ENCODE measurements around the gene PPP2R2D. TPM values are rescaled to one million over a fixed set of nuclear protein-coding genes. Genes with fewer than 3 reads are reported as not detected.

Gene PPP2R2D
- total RNA-seq, 1 experiment from 2014 or later = 23.5 TPM

DNA sequence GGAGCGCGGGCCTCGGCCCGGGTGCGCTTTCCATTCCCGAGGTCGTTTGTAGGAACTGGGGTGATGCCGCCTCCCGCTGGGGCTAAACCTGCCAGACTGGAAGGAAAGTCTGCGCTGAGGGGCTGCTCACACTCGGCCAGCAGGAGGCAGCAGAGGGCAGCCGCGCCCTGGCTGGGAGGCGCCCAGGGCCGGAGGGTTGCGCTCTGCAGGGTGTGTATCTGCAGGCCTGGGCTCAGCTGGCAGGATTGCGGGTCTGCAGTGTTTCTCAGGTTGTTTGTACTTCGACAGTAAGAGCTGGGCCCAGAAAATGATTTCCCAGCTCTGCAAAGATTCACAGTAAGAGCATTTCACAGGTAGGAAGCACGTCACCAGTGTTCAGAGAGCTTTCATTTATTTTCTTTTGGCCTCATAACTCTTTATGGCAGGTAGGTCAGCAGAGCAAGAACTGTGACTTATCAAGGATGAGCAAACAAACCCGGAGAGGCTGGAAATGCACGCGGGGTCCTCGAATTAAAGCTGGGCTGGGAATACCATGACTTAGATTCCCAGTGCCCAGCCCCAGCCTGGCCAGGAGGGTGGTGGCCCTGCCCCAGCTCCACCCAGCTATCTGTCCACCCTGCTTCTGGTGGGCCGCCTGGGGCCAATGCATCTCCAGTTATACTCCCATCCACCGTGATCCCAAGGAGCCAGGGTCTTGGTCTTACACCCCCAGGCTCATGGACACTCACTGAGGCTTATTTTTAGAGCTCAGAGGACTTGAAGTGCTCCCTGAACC lies 15.2 kb upstream of the PPP2R2D start:
- Histone ChIP-seq H3K9me3 (ENCODE audit: insufficient read depth, low read depth) (no peaks in the 10 kb centered on the region), H3K4me3 (no peak overlapping the region), H4K20me1 (ENCODE audit: insufficient read depth) (no peaks in the 10 kb centered on the region), H2AFZ (no peak overlapping the region), H3F3A (ENCODE audit: insufficient read depth, low read depth) (no peaks in the 10 kb centered on the region; the same call in 1 of the 2 replicates), H3K36me3 (ENCODE audit: low read depth) (no peaks in the 10 kb centered on the region), H3K4me1 (replicated peaks; ENCODE audit: insufficient read depth) (peaks cover 10% of the 10 kb centered on the region; the same call in 1 of the 2 replicates), H3K27ac (no peak overlapping the region), H3K4me2 (no peak overlapping the region), H3K27me3 (ENCODE audit: insufficient read depth, low read depth) (0 out of 2 replicates have a peak, but pooled peaks cover 6% of the 10 kb centered on the region), H3K79me2 (ENCODE audit: low read depth) (no peaks in the 10 kb centered on the region), H3K9me2 (ENCODE audit: insufficient read depth) (no peaks in the 10 kb centered on the region)
- no peak for TF ChIP-seq EZH2 (IDR thresholded peaks at IDR 0.05; ENCODE audit: low read depth)
- TF ChIP-seq, protein P1, sequence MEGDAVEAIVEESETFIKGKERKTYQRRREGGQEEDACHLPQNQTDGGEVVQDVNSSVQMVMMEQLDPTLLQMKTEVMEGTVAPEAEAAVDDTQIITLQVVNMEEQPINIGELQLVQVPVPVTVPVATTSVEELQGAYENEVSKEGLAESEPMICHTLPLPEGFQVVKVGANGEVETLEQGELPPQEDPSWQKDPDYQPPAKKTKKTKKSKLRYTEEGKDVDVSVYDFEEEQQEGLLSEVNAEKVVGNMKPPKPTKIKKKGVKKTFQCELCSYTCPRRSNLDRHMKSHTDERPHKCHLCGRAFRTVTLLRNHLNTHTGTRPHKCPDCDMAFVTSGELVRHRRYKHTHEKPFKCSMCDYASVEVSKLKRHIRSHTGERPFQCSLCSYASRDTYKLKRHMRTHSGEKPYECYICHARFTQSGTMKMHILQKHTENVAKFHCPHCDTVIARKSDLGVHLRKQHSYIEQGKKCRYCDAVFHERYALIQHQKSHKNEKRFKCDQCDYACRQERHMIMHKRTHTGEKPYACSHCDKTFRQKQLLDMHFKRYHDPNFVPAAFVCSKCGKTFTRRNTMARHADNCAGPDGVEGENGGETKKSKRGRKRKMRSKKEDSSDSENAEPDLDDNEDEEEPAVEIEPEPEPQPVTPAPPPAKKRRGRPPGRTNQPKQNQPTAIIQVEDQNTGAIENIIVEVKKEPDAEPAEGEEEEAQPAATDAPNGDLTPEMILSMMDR (conservative IDR thresholded peaks at IDR 0.05) = peak; percentile 81
- intact Hi-C loops (cut with micrococcal nuclease; ENCODE audit: unreplicated experiment) = loop anchor here (2.0 to 5.0 kb wide), 2 partner anchors 62 to 137 kb away; no protein-coding TSS in a partner anchor
- ChIA-PET CTCF (interaction anchor here (1.1 kb wide), 1 partner anchor 60 kb away, joined by 3 read pairs; no protein-coding TSS in a partner anchor), POLR2A (ENCODE audit: unreplicated experiment) (interaction anchor here (0.7 kb wide), 1 partner anchor 87 kb away, joined by 4 read pairs; no protein-coding TSS in a partner anchor)
- BruUV-seq (replicated peaks) = no TSS peak
- DNase-seq = peak; percentile 43 to 65

DNA sequence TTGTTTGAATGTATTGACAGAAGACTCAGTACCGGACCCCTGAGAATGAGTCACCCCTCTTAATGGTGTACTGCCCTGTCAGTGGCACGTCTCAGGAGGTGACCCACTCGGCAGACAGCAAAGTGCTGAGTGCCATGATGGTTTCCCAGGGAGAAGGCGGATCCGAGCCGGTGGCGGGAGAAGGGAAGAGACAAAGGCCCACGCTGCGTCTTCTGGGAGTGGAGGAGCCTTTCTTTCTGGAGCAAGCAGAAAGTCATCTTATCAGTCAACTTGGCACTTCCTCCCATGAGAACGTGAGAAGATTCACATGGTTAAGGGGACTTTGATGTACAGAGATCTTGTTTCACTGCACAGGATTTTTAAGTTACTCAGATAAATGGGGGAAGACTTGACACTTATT lies 14.6 kb upstream of the PPP2R2D start:
- ChIA-PET POLR2A (ENCODE audit: unreplicated experiment) (no interaction called here), CTCF (interaction anchor here (0.7 to 1.1 kb wide), 2 partner anchors 59 to 151 kb away, joined by 3 read pairs; no protein-coding TSS in a partner anchor)
- 0 out of 2 replicates have a peak, but pooled peaks cover 1% of the 10 kb centered on the region for H3K27me3 ChIP-seq (ENCODE audit: insufficient read depth, low read depth)
- no peak for DNase-seq
- intact Hi-C loops (cut with micrococcal nuclease; ENCODE audit: unreplicated experiment) = loop anchor here (5.0 kb wide), 1 partner anchor 61 kb away; no protein-coding TSS in a partner anchor
- no peak overlapping the region for H3K4me2 ChIP-seq
- TF ChIP-seq, protein P1 (conservative IDR thresholded peaks at IDR 0.05) = no peak
- TF ChIP-seq EZH2 (IDR thresholded peaks at IDR 0.05; ENCODE audit: low read depth) = no peak
- no peaks in the 10 kb centered on the region for H3K36me3 ChIP-seq (ENCODE audit: low read depth)
- no peaks in the 10 kb centered on the region for H4K20me1 ChIP-seq (ENCODE audit: insufficient read depth)
- no peaks in the 10 kb centered on the region for H3K9me2 ChIP-seq (ENCODE audit: insufficient read depth)
- H3K9me3 ChIP-seq (ENCODE audit: insufficient read depth, low read depth) = no peaks in the 10 kb centered on the region
- H3K79me2 ChIP-seq (ENCODE audit: low read depth) = no peaks in the 10 kb centered on the region
- no peak overlapping the region for H3K4me3 ChIP-seq
- H3K4me1 ChIP-seq (replicated peaks; ENCODE audit: insufficient read depth) = peaks cover 10% of the 10 kb centered on the region; the same call in 1 of the 2 replicates
- no peak overlapping the region for H3K27ac ChIP-seq
- H2AFZ ChIP-seq = no peak overlapping the region
- no peaks in the 10 kb centered on the region; the same call in 1 of the 2 replicates for H3F3A ChIP-seq (ENCODE audit: insufficient read depth, low read depth)
- no TSS peak for BruUV-seq (replicated peaks)

DNA sequence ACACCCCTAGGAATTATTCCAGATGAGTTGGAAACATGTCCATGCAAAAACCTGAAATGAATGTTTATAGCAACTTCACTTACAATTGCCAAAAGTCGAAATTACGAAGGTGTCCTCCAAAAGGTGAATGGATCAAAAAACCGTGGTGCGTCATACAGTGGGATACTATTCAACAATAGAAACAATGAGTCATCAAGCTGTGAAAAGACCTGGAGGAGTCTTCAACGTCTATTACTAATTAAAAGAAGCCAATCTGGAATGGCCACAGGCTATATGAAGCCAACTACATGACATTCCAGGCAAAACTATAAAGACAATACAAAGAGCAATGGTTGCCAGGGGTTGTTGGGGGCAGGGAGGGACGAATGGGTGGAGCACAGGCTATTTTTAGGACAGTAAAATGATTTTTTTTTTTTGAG lies 12.6 kb upstream of the PPP2R2D start:
- H3K4me3 ChIP-seq = no peak overlapping the region
- no TSS peak for BruUV-seq (replicated peaks)
- H3K27me3 ChIP-seq (ENCODE audit: insufficient read depth, low read depth) = peaks cover 4% of the 10 kb centered on the region; the same call in 1 of the 2 replicates
- no peaks in the 10 kb centered on the region for H3K9me3 ChIP-seq (ENCODE audit: insufficient read depth, low read depth)
- H3K79me2 ChIP-seq (ENCODE audit: low read depth) = no peaks in the 10 kb centered on the region
- intact Hi-C loops (cut with micrococcal nuclease; ENCODE audit: unreplicated experiment) = loop anchor here (1.0 to 5.0 kb wide), 2 partner anchors 12 to 59 kb away; no protein-coding TSS in a partner anchor
- H3F3A ChIP-seq (ENCODE audit: insufficient read depth, low read depth) = no peaks in the 10 kb centered on the region; the same call in 1 of the 2 replicates
- CTCF ChIA-PET = no interaction called here
- TF ChIP-seq, protein P1 (conservative IDR thresholded peaks at IDR 0.05) = no peak
- no peak for TF ChIP-seq EZH2 (IDR thresholded peaks at IDR 0.05; ENCODE audit: low read depth)
- H3K36me3 ChIP-seq (ENCODE audit: low read depth) = no peaks in the 10 kb centered on the region
- no peaks in the 10 kb centered on the region for H3K9me2 ChIP-seq (ENCODE audit: insufficient read depth)
- POLR2A ChIA-PET (ENCODE audit: unreplicated experiment) = interaction anchor here (0.6 to 1.0 kb wide), 2 partner anchors 12 to 1494 kb away, joined by 6 to 8 read pairs; partner anchors contain the start of gene PPP2R2D
- H2AFZ ChIP-seq = no peak overlapping the region
- no peaks in the 10 kb centered on the region for H4K20me1 ChIP-seq (ENCODE audit: insufficient read depth)
- H3K27ac ChIP-seq = 0 out of 2 replicates have a peak overlapping the region, but pooled peaks have one; percentile 34
- peaks cover 10% of the 10 kb centered on the region; the same call in 1 of the 2 replicates for H3K4me1 ChIP-seq (replicated peaks; ENCODE audit: insufficient read depth)
- peak overlapping the region; percentile 13; the same call in 1 of the 2 replicates for H3K4me2 ChIP-seq
- DNase-seq = peak; percentile 66 to 83

Data from PC-9 (cell line).